ENCODE results near the gene ATP7A.
"Not testable (repeated sequence)": the region's sequence is repeated elsewhere in the genome, so short reads cannot be mapped to it uniquely, and the experiment has no call there.

The ATP7A gene

DNA sequence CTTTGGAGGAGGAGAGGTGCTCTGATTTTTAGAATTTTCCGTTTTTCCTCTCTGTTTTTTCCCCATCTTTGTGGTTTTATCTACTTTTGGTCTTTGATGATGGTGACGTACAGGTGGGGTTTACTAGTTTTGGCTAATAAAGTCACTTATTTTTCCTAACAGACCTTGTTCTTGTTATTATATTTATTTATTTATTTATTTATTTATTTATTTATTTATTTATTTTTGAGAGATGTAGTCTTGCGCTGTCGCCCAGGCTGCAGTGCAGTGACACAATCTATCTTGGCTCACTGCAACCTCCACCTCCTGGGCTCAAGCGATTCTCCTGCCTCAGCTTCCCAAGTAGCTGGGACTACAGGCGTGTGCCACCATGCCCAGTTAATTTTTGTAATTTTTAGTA lies 170.9 kb downstream of the ATP7A start:
- intact Hi-C loops (cut with DNase I), result not testable (repeated sequence)

GRCh38 chrX:78092296-78092695 lies 181.8 kb downstream of the ATP7A start:
- DNase-seq, result no peak

More for the DNA sequence above, 170.9 kb downstream of the ATP7A start:
- not testable (repeated sequence) for DNase-seq

GRCh38 chrX:78098108-78098507 lies 187.6 kb downstream of the ATP7A start:
- intact Hi-C loops (cut with DNase I), result no loop called here

More at GRCh38 chrX:78092296-78092695, 181.8 kb downstream of the ATP7A start:
- intact Hi-C loops (cut with DNase I), result no loop called here

More at GRCh38 chrX:78098108-78098507, 187.6 kb downstream of the ATP7A start:
- DNase-seq, result no peak
